Activated T-helper 1 cell treated with anti-CD3 and anti-CD28 coated beads, Interleukin-12 subunit alpha, Interleukin-12 subunit beta, Interleukin-2, Interleukin-4 antibody, amounts not matched to agents 30 ng/mL and 10 ng/mL and 1 ng/mL, durations not matched to agents 14 hours and 24 hours and 36 hours (primary cell): Measurements from ENCODE around the gene CPT1B. TPM values are rescaled to one million over a fixed set of nuclear protein-coding genes. Genes with fewer than 3 reads are reported as not detected.
"Not testable (repeated sequence)": the region's sequence is repeated elsewhere in the genome, so short reads cannot be mapped to it uniquely, and the experiment has no call there.

Source experiments
- DNase-seq: peaks from one replicate; pipeline ENCODE4 v3.0.0; 2021; ENCODE audit warnings: low spot score
- H3K27ac Mint-ChIP-seq: one replicate; pipeline ENCODE4 v1.8.0; 2021; ENCODE audit warnings: mild to moderate bottlenecking, mixed read lengths
- H3K27me3 Mint-ChIP-seq: one replicate; pipeline ENCODE4 v1.8.0; 2022; ENCODE audit warnings: mild to moderate bottlenecking, moderate library complexity, mixed read lengths; ENCODE audit not compliant: insufficient read depth
- H3K36me3 Mint-ChIP-seq: one replicate; pipeline ENCODE4 v1.8.0; 2021; ENCODE audit warnings: low read depth, mixed read lengths
- H3K4me1 Mint-ChIP-seq: one replicate; pipeline ENCODE4 v1.8.0; 2021; ENCODE audit warnings: low read depth, mixed read lengths
- H3K4me3 Mint-ChIP-seq: one replicate; pipeline ENCODE4 v1.8.0; 2021; ENCODE audit warnings: mild to moderate bottlenecking, moderate library complexity, mixed read lengths
- H3K9me3 Mint-ChIP-seq: one replicate; pipeline ENCODE4 v1.8.0; 2021; ENCODE audit warnings: mixed read lengths
- intact Hi-C: fragments of 100-400 bp; cut with micrococcal nuclease; formaldehyde crosslinking; loops from one replicate; pipeline ENCODE4 v1.15.1; 2024
- total RNA-seq: library from RNA; stranded (reverse); gene quantifications from 2 replicates; pipeline ENCODE4 v1.2.3, GENCODE V29; 2022

CPT1B gene
- total RNA-seq, 1 donor from 2014 or later: 68.2 TPM

DNA sequence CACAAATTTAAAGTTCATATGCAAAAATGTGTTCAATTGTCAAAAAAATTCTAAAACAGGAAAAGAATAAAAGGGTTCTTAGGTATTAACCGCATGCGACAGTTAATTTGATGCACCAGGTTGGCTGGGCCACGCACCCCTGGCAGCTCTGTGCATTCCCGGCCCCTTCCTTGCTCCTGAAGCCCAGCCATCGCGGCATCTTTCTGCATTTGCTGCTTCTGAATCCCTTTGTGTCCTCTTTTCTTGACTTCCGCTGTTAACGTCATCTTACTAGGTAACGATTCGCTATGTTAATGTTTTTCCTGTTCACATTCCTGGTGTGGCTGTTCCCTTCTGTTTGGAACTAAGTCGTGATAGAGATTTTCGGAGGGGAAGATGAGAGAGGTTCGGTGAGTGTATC, 40.5 kb downstream of the CPT1B start:
- H3K36me3 Mint-ChIP-seq: peaks cover 8% of the 10 kb centered on the region
- peak overlapping the region; percentile 41 for H3K4me3 Mint-ChIP-seq
- H3K4me1 Mint-ChIP-seq: peaks cover 84% of the 10 kb centered on the region
- no peaks in the 10 kb centered on the region for H3K9me3 Mint-ChIP-seq
- no peak for DNase-seq
- peak overlapping the region; percentile 97 for H3K27ac Mint-ChIP-seq
- intact Hi-C loops: loop anchor here (2.0 to 10.0 kb wide), 3 partner anchors 83 to 573 kb away; partner anchors contain the start of gene PIM3
- no peaks in the 10 kb centered on the region for H3K27me3 Mint-ChIP-seq

DNA sequence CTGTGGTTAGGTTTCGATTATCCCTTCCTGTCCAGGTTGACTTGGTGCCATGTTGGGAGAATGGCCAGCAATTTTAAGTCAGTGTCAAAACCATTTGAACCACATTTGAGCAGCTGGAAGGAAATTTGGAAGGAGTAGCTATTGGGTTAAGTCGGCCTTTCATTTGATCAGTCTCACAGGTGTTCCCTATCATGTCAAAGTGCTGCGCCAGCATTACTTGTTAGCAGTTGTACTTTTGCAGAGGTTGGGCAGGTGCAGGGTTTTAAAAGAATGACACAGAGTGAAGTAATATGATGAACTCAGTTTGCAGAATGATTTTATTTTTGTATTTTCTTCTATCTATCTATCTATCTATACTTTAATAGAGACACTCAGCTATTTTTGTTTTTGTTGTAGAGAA, 42.0 kb downstream of the CPT1B start:
- Mint-ChIP-seq H3K27me3 (no peaks in the 10 kb centered on the region), H3K36me3 (peaks cover 6% of the 10 kb centered on the region), H3K4me3 (no peak overlapping the region), H3K27ac (no peak overlapping the region), H3K9me3 (no peaks in the 10 kb centered on the region), H3K4me1 (peaks cover 72% of the 10 kb centered on the region)
- no peak for DNase-seq
- intact Hi-C loops: loop anchor here (5.0 to 10.0 kb wide), 2 partner anchors 156 to 571 kb away; partner anchors contain the start of gene PIM3

DNA sequence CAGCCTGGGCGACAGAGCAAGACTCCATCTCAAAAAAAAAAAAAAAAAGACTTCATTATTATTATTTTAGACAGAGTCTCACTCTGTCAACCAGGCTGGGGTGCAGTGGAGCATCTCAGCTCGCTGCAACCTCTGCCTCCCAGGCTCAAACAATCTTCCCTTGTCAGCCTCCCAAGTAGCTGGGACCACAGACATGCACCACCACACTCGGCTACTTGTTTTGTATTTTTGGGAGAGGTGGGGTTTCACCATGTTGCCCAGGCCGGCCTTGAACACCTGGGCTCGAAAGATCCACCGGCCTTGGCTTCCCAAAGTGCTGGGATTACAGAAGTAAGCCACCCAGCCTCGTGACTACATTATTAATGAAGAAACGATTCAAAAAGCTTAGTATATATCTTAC, 43.1 kb downstream of the CPT1B start:
- Mint-ChIP-seq H3K9me3 (no peaks in the 10 kb centered on the region), H3K36me3 (peaks cover 6% of the 10 kb centered on the region), H3K4me3 (no peak overlapping the region), H3K27me3 (no peaks in the 10 kb centered on the region), H3K27ac (no peak overlapping the region), H3K4me1 (peaks cover 62% of the 10 kb centered on the region)
- intact Hi-C loops: loop anchor here (5.0 to 10.0 kb wide), 2 partner anchors 157 to 570 kb away; partner anchors contain the start of gene PIM3
- no peak for DNase-seq

DNA sequence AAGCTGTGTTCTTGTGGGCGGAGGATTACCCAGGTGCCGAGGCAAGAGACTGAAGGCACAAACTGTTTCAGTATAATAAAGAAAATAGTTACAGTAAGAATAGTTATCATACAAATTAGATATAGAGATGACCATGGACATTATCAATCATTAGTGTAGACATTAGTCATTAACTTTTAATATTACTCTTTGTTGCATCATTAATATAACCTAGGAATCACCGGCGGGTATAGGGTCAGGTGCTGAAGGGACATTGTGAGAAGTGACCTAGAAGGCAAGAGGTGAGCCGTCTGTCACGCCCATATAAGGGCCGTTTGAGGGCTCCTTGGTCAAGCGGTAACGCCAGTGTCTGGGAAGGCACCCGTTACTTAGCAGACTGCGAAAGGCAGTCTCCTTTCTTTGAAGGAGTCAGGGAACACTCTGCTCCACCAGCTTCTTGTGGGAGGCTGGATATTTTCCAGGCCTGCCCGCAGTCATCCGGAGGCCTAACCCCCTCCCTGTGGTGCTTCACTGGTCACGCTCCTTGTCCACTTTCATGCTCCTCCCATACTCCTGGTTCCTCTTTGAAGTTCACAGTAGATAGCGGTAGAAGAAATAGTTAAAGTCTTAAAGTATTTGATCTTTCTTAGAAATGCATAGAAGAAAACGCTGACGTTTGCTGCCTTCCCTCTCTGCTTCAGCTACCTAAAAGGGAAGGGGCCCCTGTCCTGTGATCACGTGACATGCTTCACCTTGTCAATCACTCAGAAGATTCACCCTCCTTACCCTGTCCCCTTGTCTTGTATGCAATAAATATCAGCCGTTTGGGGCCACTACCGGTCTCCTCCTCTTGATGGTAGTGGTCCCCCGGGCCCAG, 44.1 kb downstream of the CPT1B start:
- H3K36me3 Mint-ChIP-seq, H3K27me3 Mint-ChIP-seq, DNase-seq, H3K9me3 Mint-ChIP-seq: not testable (repeated sequence)
- Mint-ChIP-seq H3K4me1 (peaks cover 53% of the 10 kb centered on the region), H3K27ac (peak overlapping the region; percentile 89), H3K4me3 (peak overlapping the region; percentile 60)
- intact Hi-C loops: loop anchor here (10.0 kb wide), 1 partner anchor 569 kb away; the partner anchor contains the start of gene PIM3

DNA sequence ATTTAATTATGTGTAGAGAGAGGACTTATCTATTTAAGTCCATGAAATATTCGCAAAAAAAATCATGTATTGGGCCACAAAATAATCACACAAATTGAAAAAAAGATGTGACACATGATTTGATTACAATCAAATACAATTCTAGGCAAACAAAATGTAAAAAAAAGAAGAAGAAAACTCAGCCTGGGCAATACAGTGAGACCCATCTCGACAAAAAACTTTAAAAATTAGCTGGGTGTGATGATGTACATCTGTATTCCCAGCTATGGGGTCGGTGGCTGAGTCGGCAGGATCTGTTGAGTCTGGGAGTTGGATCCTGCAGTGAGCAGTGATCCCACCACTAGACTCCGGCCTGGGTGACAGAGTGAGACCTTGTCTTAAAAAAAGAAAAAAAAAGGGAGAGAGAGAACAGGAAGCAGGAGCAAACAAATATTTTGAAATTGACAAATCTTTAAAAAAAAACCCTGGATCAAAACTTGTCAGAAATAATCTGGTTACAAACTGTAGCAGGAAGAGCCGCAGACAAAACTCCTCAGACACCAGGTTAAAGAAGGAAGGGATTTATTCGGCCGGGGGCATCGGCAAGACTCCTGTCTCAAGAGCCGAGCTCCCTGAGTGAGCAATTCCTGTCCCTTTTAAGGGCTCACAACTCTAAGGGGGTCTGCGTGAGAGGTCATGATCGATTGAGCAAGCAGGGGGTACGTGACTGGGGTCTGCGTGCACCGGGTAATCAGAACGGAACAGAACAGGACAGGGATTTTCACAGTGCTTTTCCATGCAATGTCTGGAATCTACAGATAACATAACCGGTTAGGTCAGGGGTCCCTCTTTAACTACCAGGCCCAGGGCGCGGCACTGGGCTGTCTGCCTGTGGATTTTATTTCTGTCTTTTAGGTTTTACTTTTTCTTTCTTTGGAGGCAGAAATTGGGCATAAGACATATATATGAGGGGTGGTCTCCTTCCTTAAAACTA, 45.1 kb downstream of the CPT1B start:
- H3K27me3 Mint-ChIP-seq: no peaks in the 10 kb centered on the region
- intact Hi-C loops: loop anchor here (10.0 kb wide), 1 partner anchor 568 kb away; the partner anchor contains the start of gene PIM3
- no peaks in the 10 kb centered on the region for H3K9me3 Mint-ChIP-seq
- no peak for DNase-seq
- peaks cover 6% of the 10 kb centered on the region for H3K36me3 Mint-ChIP-seq
- H3K4me1 Mint-ChIP-seq: peaks cover 54% of the 10 kb centered on the region
- H3K27ac Mint-ChIP-seq: peak overlapping the region; percentile 89
- H3K4me3 Mint-ChIP-seq: peak overlapping the region; percentile 93

DNA sequence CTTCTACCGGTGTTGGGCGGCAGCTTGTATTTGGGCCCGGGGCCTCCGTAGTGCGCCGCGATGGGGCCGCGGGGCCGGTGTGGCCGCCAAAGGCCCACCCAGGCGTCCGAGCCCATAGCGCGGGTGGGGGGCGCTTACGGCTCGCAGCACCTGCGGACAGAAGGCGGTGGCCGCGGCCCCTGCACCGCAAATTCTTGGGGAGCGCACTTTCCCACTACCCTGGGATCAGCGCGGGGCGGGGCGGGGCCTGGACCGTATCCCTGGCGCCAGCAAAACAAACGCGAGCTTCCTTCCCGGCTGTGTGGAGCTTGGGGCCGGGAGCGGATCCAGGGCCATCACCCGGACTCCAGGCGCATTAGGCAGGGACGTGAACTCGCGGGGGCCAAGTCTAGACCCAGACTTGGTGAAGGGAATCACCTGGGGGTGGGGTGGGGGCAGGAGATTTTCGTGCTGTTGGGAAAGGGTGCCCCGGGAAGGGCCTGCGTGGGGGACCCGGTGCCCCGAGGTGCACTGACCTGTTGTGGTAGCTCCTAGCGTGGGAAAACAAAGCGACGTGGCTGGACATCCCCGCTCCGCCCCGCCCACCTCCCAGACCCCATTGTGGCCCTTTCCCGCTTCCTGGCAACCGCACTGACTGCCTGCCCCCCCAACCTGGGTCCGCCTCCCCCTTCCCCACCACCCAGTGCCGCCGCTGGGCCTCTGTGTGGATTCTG, 46.1 kb downstream of the CPT1B start:
- Mint-ChIP-seq H3K9me3 (no peaks in the 10 kb centered on the region), H3K27ac (peak overlapping the region; percentile 99), H3K27me3 (no peaks in the 10 kb centered on the region), H3K4me1 (peaks cover 56% of the 10 kb centered on the region), H3K36me3 (peaks cover 7% of the 10 kb centered on the region), H3K4me3 (peak overlapping the region; percentile 93)
- intact Hi-C loops: loop anchor here (1.0 to 10.0 kb wide), 5 partner anchors 7 to 567 kb away; partner anchors contain the start of genes CHKB, KLHDC7B and PIM3
- no peak for DNase-seq

DNA sequence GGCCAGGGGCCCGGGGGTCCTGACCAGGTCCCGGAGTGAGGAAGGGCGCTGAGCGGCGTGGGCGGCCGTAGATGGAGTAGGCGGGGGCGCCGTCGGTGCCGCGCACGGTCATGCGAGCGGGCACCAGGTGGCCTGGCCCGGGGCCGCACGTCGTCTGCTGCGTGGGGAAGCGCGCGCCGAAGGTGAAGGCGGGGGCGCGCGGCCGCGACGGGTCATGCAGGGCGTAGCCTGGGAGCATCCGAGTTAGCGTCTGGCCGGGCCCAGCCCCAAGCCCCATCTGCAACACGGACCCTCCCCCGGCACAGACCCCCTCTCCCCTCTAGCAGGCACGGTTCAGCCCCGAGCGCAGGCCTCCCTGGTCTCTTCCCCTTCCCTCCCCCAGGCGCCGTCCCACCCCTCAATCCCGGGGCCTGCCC, 46.7 kb downstream of the CPT1B start:
- H3K4me1 Mint-ChIP-seq: peaks cover 53% of the 10 kb centered on the region
- peaks cover 7% of the 10 kb centered on the region for H3K36me3 Mint-ChIP-seq
- H3K9me3 Mint-ChIP-seq: no peaks in the 10 kb centered on the region
- H3K27me3 Mint-ChIP-seq: no peaks in the 10 kb centered on the region
- DNase-seq: peak; percentile 75
- peak overlapping the region; percentile 99 for H3K27ac Mint-ChIP-seq
- H3K4me3 Mint-ChIP-seq: peak overlapping the region; percentile 93
- intact Hi-C loops: loop anchor here (1.0 to 10.0 kb wide), 5 partner anchors 8 to 567 kb away; partner anchors contain the start of genes CHKB, KLHDC7B and PIM3

DNA sequence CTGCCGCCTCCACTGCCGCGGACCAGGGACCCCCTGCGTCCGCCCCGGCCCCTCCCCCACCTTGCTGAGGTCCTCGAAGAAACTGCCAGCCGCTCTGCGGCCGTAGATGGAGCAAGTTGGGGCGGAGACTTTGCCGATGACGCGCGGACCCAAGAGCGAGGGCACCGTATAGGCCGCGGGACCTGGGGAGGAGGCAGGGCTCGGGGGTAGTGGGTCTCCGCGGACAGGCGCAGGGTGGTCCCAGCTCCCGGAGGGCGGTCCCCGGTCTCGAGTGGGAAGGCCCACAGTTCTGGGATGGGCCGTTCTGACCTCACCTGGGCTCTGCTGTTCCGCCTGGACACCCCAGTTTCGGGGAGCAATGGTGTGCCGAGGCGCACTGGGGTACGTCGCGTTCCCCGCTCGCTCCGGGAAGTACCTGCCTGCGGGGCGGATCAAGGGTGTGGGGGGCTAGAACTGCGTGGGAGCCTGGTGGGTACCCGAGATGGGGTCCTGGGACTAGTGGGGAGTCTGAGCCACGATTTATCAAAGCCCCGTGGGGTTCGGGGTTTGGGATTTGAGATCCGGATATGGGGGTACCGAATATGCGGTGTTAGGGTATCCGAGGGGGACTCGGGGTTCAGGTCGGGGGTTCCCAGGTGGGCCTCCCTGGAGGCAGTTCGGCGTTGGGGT, 47.2 kb downstream of the CPT1B start:
- intact Hi-C loops: loop anchor here (1.0 to 10.0 kb wide), 6 partner anchors 8 to 566 kb away; partner anchors contain the start of genes CHKB, KLHDC7B and PIM3
- Mint-ChIP-seq H3K4me3 (peak overlapping the region; percentile 93), H3K27me3 (no peaks in the 10 kb centered on the region), H3K36me3 (peaks cover 7% of the 10 kb centered on the region), H3K9me3 (no peaks in the 10 kb centered on the region), H3K4me1 (peaks cover 48% of the 10 kb centered on the region), H3K27ac (peak overlapping the region; percentile 99)
- DNase-seq: peak; percentile 83

DNA sequence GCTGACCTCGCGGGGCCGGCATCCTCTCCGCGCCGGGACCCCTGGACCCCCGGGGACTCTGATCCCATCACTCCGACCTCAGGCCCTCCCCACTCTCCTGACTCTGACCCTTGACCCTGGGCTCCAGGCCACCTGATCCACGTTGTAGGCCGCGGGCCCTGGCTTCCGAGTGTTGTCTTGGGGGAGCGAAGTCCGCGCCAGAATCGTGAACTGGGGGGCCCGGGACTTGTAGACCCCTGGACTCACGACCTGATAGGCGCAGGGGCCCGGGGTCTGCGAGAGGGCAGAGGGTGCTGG, 47.7 kb downstream of the CPT1B start:
- peak overlapping the region; percentile 99 for H3K27ac Mint-ChIP-seq
- H3K4me3 Mint-ChIP-seq: peak overlapping the region; percentile 93
- no peaks in the 10 kb centered on the region for H3K9me3 Mint-ChIP-seq
- intact Hi-C loops: loop anchor here (1.0 to 10.0 kb wide), 3 partner anchors 14 to 566 kb away; partner anchors contain the start of genes KLHDC7B and PIM3
- peaks cover 7% of the 10 kb centered on the region for H3K36me3 Mint-ChIP-seq
- peaks cover 45% of the 10 kb centered on the region for H3K4me1 Mint-ChIP-seq
- no peaks in the 10 kb centered on the region for H3K27me3 Mint-ChIP-seq
- no peak for DNase-seq

DNA sequence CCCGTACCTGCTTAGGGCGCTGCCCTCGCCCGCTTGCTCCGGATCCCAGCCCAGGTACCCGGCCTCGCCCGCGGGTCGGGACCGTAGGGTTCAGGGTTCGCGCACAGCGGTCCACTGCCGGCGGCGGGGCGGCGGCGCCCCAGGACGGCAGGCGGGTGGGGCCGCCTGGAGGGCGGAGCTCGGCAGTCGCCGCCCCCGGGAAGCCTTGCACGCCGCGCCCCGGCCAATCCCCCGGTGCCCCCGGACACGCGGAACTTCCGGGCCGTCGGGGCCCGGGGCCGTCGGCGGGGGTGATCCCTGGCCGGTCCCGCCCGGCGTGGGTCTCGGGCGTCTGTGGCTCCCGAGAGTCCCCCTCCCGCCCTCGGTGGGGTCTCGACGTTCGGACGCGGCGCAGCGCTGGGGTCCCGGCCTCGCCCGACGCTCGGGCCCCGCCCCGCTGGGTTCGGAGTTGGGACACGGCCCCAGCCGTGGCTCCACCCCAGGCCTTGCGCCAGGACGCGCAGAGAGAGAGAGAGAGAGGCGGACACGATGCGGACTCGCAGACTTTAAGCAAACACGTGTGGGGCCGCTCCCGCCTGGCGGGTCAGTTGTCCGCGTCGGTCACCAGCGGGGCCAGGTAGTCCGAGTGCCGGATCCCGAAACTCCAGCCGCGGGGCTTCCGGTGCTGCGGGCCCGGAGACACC, 48.2 kb downstream of the CPT1B start, which contains the start of gene TYMP:
Gene TYMP (minus strand): TSS at position 116 of the 683 bp plus-strand sequence. CDS start 303 bp downstream, outside the sequence.
- Mint-ChIP-seq H3K36me3 (peaks cover 7% of the 10 kb centered on the region), H3K27me3 (no peaks in the 10 kb centered on the region), H3K4me1 (peaks cover 45% of the 10 kb centered on the region), H3K9me3 (no peaks in the 10 kb centered on the region), H3K27ac (peak within 1 kb of the TSS; percentile 99), H3K4me3 (peak within 1 kb of the TSS; percentile 93)
- intact Hi-C loops: loop anchor here (1.0 to 10.0 kb wide), 3 partner anchors 15 to 565 kb away; partner anchors contain the start of genes KLHDC7B and PIM3
- peak; percentile 81 for DNase-seq

DNA sequence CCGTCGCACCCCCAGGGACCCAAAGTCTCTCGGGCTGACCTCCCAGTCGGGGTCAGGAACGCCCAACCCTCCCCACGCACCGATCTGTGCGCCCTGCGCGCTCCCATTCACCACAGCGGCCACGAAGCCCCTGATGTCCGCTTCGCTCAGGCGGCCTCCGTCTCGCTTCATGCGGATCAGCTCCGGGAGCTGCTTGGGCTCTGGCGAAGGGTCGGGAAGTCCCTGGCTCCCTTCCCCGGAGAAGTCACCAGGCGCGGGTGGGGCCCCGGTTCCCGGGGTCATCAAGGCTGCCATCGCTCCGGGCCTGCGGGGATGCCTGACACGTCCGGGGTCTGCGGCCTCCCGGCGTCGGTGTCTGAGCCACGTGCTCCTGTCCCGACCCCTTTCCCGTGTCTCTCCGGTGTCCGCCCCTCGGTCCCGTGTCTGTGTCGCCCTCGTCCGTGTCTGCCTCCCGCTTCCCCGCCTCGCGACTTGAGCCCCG, 48.8 kb downstream of the CPT1B start:
- no peaks in the 10 kb centered on the region for H3K9me3 Mint-ChIP-seq
- peak overlapping the region; percentile 34 for H3K27ac Mint-ChIP-seq
- DNase-seq: no peak
- H3K4me3 Mint-ChIP-seq: peak overlapping the region; percentile 83
- H3K36me3 Mint-ChIP-seq: peaks cover 11% of the 10 kb centered on the region
- H3K27me3 Mint-ChIP-seq: no peaks in the 10 kb centered on the region
- intact Hi-C loops: no loop called here
- peaks cover 46% of the 10 kb centered on the region for H3K4me1 Mint-ChIP-seq
